Fibroblast of the conjunctiva (primary cell): ENCODE data around the gene FAM25G.
"Not testable (repeated sequence)": the region's sequence is repeated elsewhere in the genome, so short reads cannot be mapped to it uniquely, and the experiment has no call there.

Source experiments
- DNase-seq: peaks from one replicate; pipeline ENCODE4 v3.0.0-alpha.2; 2010; ENCODE audit warnings: low read depth

The FAM25G gene

GRCh38 chr10:47491600-47491999 is at the start of gene FAM25G:
TSS of gene FAM25G (minus strand) at chr10:47491700. CDS start at chr10:47491674, 26 bp downstream.
- DNase-seq: not testable (repeated sequence)

- not testable (repeated sequence) for DNase-seq
Observed at GRCh38 chr10:47536430-47536829, 44.9 kb upstream of the FAM25G start.

- DNase-seq: not testable (repeated sequence)
Observed at GRCh38 chr10:47523475-47523874, 32.0 kb upstream of the FAM25G start, which contains the start of gene AGAP9. TSS of gene AGAP9 (minus strand) at chr10:47523638. CDS start at chr10:47523526, 112 bp downstream.

- not testable (repeated sequence) for DNase-seq
Observed at GRCh38 chr10:47502313-47502712, 10.8 kb upstream of the FAM25G start.

GRCh38 chr10:47494226-47494625 is 2.7 kb upstream of the FAM25G start:
- not testable (repeated sequence) for DNase-seq

GRCh38 chr10:47489630-47490029 is 1.9 kb downstream of the FAM25G start:
- not testable (repeated sequence) for DNase-seq

- not testable (repeated sequence) for DNase-seq
Observed at GRCh38 chr10:47485943-47486342, 5.6 kb downstream of the FAM25G start.

- DNase-seq: not testable (repeated sequence)
Observed at GRCh38 chr10:47484786-47485185, 6.7 kb downstream of the FAM25G start.

- DNase-seq: not testable (repeated sequence)
Observed at GRCh38 chr10:47483923-47484322, 7.6 kb downstream of the FAM25G start, which contains the start of gene ANXA8. TSS of gene ANXA8 (minus strand) at chr10:47484115. CDS start at chr10:47483933, 182 bp downstream.

GRCh38 chr10:47482367-47482766 is 9.1 kb downstream of the FAM25G start:
- DNase-seq: not testable (repeated sequence)

GRCh38 chr10:47481768-47482181 is 9.7 kb downstream of the FAM25G start:
- not testable (repeated sequence) for DNase-seq

- DNase-seq: not testable (repeated sequence)
Observed at GRCh38 chr10:47481182-47481766, 10.2 kb downstream of the FAM25G start.

GRCh38 chr10:47480133-47480532 is 11.4 kb downstream of the FAM25G start:
- DNase-seq: not testable (repeated sequence)

- DNase-seq: not testable (repeated sequence)
Observed at GRCh38 chr10:47478114-47478513, 13.4 kb downstream of the FAM25G start.

- not testable (repeated sequence) for DNase-seq
Observed at GRCh38 chr10:47477078-47477477, 14.4 kb downstream of the FAM25G start.

- DNase-seq: not testable (repeated sequence)
Observed at GRCh38 chr10:47475101-47475500, 16.4 kb downstream of the FAM25G start.

GRCh38 chr10:47473516-47473915 is 18.0 kb downstream of the FAM25G start:
- not testable (repeated sequence) for DNase-seq

- not testable (repeated sequence) for DNase-seq
Observed at GRCh38 chr10:47472647-47473046, 18.9 kb downstream of the FAM25G start.

GRCh38 chr10:47472072-47472471 is 19.4 kb downstream of the FAM25G start:
- DNase-seq: not testable (repeated sequence)

GRCh38 chr10:47468731-47469528 is 22.6 kb downstream of the FAM25G start:
- DNase-seq: not testable (repeated sequence)

GRCh38 chr10:47467957-47468356 is 23.5 kb downstream of the FAM25G start:
- not testable (repeated sequence) for DNase-seq

- DNase-seq: not testable (repeated sequence)
Observed at GRCh38 chr10:47467458-47467857, 24.0 kb downstream of the FAM25G start.
